Uterus (tissue), 4 donors: Measurements from ENCODE around the gene HNRNPUL1. TPM values are rescaled to one million over a fixed set of nuclear protein-coding genes. Genes with fewer than 3 reads are reported as not detected.
A peak's percentile ranks its signal among the peaks of the same experiment; 100 is the strongest.

Source experiments
- DNase-seq, 2 donors: peaks; one replicate each; pipeline ENCODE4 v3.0.0-alpha.2; 2019 to 2020
- H3K27ac ChIP-seq, 2 donors: fragments of 200-600 bp; sonication (generic); 1 replicate in 1 of 2; 2 replicates in 1 of 2; pipeline ENCODE4 v1.5.1; 2016 to 2018
- H3K27me3 ChIP-seq, 2 donors: fragments of 200-600 bp; sonication (generic); one replicate each; pipeline ENCODE4 v1.5.1; 2018 to 2019; ENCODE audit warnings: control low read depth in 1 of 2
- H3K36me3 ChIP-seq, 2 donors: fragments of 200-600 bp; sonication (generic); one replicate each; pipeline ENCODE4 v1.5.1; 2019; ENCODE audit warnings: control low read depth in 1 of 2
- H3K4me1 ChIP-seq, 2 donors: fragments of 200-600 bp; sonication (generic); one replicate each; pipeline ENCODE4 v1.5.1; 2018 to 2019; ENCODE audit warnings: control low read depth in 1 of 2
- H3K4me3 ChIP-seq, 2 donors: fragments of 200-600 bp; sonication (generic); 1 replicate in 1 of 2; 2 replicates in 1 of 2; pipeline ENCODE4 v1.5.1; 2018 to 2019; ENCODE audit warnings: mild to moderate bottlenecking in 1 of 2
- H3K9me3 ChIP-seq, 2 donors: fragments of 200-600 bp; sonication (generic); one replicate each; pipeline ENCODE4 v1.5.1; 2019; ENCODE audit warnings: control low read depth in 1 of 2
- CTCF ChIP-seq, 4 experiments: fragments of 200-600 bp in 2 of 4; fragments of 450-650 bp in 2 of 4; sonication (generic) in 2 of 4; IDR thresholded peaks; one replicate each; pipeline ENCODE4 v1.5.1; 2016 to 2019; ENCODE audit warnings: antibody characterized with exemption in 4 of 4, mild to moderate bottlenecking in 2 of 4, moderate library complexity in 1 of 4
- POLR2A ChIP-seq, 2 donors: fragments of 450-650 bp; IDR thresholded peaks; one replicate each; pipeline ENCODE4 v1.6.1; 2016; ENCODE audit warnings: antibody characterized with exemption in 2 of 2, mild to moderate bottlenecking in 1 of 2, moderate library complexity in 1 of 2
- intact Hi-C: fragments of 100-400 bp; cut with DNase I; formaldehyde crosslinking; loops from one replicate; pipeline ENCODE4 v1.15.1; 2023; ENCODE audit warnings: low total_unique reads
- total RNA-seq, 4 donors: library from RNA; depleted of rRNA in 3 of 4; stranded (reverse); fragments of >200 nt in 3 of 4; gene quantifications; one replicate each; pipeline versions ENCODE4 v1.1.0 to v1.2.4, GENCODE V29; 2014 to 2023
- donor health status: DM: yes; HTN: yes; CAD: no.

HNRNPUL1 gene
- total RNA-seq, 4 donors from 2014 or later: 49.7 to 219 (median 87.4) TPM

GRCh38 chr19:41263042-41263849, 926 bp upstream of the HNRNPUL1 start:
- peak in 1 of 4 experiments; percentile 7 for TF ChIP-seq CTCF (IDR thresholded peaks at IDR 0.05)
- TF ChIP-seq POLR2A (IDR thresholded peaks at IDR 0.05): peak; percentile 85 to 100
- DNase-seq: peak; percentile 61 to 62
- Histone ChIP-seq H3K27me3 (no peaks in the 10 kb centered on the region), H3K27ac (peak overlapping the region; percentile 94 to 98), H3K4me1 (peaks cover 0 to 11% of the 10 kb centered on the region in 2 donors), H3K9me3 (no peaks in the 10 kb centered on the region), H3K36me3 (no peaks in the 10 kb centered on the region), H3K4me3 (peak overlapping the region; percentile 60 to 80)
- intact Hi-C loops: loop anchor here (5.0 kb wide), 1 partner anchor 61 kb away; no protein-coding TSS in a partner anchor

GRCh38 chr19:41264581-41265394, 616 bp downstream of the HNRNPUL1 start:
- Histone ChIP-seq H3K36me3 (no peaks in the 10 kb centered on the region), H3K4me3 (peak overlapping the region; percentile 76 to 90), H3K27ac (peak overlapping the region; percentile 96 to 99), H3K4me1 (peaks cover 0 to 11% of the 10 kb centered on the region in 2 donors), H3K9me3 (no peaks in the 10 kb centered on the region), H3K27me3 (no peaks in the 10 kb centered on the region)
- DNase-seq: peak; percentile 47 to 55
- intact Hi-C loops: loop anchor here (5.0 kb wide), 2 partner anchors 43 to 62 kb away; no protein-coding TSS in a partner anchor
- TF ChIP-seq CTCF (IDR thresholded peaks at IDR 0.05) (peak in 1 of 4 experiments; percentile 1), POLR2A (IDR thresholded peaks at IDR 0.05) (no peak)

GRCh38 chr19:41265395-41266153, 1.4 kb downstream of the HNRNPUL1 start:
- Histone ChIP-seq H3K9me3 (no peaks in the 10 kb centered on the region), H3K27ac (peak overlapping the region; percentile 96 to 99), H3K4me1 (peaks cover 0 to 11% of the 10 kb centered on the region in 2 donors), H3K4me3 (peak overlapping the region; percentile 76 to 90), H3K36me3 (no peaks in the 10 kb centered on the region), H3K27me3 (no peaks in the 10 kb centered on the region)
- no peak for DNase-seq
- intact Hi-C loops: loop anchor here (5.0 kb wide), 1 partner anchor 42 kb away; no protein-coding TSS in a partner anchor
- TF ChIP-seq POLR2A (IDR thresholded peaks at IDR 0.05) (no peak), CTCF (IDR thresholded peaks at IDR 0.05) (no peak)

GRCh38 chr19:41269055-41269454, 4.9 kb downstream of the HNRNPUL1 start:
- Histone ChIP-seq H3K27me3 (no peaks in the 10 kb centered on the region), H3K27ac (no peak overlapping the region), H3K4me3 (no peak overlapping the region), H3K36me3 (no peaks in the 10 kb centered on the region), H3K9me3 (no peaks in the 10 kb centered on the region), H3K4me1 (peaks cover 0 to 11% of the 10 kb centered on the region in 2 donors)
- no peak for DNase-seq
- TF ChIP-seq CTCF (IDR thresholded peaks at IDR 0.05): no peak
- intact Hi-C loops: loop anchor here (5.0 kb wide), 1 partner anchor 38 kb away; no protein-coding TSS in a partner anchor
